NCI-H2081 (cell line): ENCODE results near the gene WBP2.
A peak's percentile ranks its signal among the peaks of the same experiment; 100 is the strongest.

Source experiments
- DNase-seq, 2 experiments: peaks; one replicate each; lab custom pipeline; 2025; lab: John Stamatoyannopoulos, UW

Gene WBP2

DNA sequence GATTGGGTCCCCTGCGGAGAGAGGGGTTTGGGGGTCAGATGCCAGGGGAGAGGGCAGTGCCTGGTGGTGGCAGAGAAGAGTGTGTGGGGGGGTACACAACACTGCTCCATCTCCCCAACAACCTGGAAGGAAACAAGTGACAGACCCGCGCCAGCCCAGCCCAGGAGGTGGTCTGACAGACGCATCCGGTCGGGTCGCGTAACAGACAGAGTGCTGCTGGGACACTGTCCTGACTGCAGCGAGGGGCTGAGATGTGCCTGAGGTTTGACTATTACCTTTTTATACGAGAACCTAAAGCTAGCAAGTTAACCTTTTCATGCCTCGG is 27.1 kb downstream of the WBP2 start:
- no peak for DNase-seq

DNA sequence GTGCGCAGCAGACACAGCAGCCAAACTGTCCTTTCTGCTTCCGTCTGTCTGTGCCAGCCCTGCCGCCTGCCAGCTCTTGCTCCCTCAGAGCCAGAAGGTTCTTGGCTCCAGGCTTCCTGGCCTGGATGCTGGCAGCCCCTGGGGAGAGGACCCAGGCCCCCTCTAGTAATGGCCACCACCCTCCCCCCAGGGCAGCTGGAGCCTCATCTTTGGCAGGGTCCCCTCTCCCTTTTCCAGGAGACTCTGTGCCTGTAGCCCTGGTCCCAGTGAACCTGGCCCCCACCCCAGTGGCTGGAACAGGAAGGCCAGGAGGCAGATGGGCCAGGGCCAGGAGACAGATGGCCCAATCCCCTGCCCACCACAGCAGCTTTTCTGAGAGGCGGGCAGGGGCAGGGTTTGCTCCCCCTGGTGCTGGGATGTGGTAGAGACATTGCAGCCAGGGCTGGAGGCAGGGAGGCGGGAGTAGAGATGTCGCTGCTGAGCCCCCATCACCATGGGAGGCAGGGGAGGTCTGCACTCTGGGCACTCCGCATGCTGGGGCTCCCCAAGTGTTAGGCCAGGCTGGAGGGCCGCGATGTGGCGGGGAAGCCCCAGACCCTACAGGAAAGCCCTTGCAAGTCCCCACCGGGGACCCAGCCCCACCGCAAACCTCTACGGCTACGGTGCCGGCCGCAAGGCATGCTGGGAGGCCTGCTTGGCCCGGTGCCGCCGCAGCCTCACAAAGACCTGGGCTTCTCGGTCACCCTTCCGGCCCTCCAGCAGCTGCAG is 27.6 kb downstream of the WBP2 start:
- DNase-seq, result peak; percentile 21 to 33

DNA sequence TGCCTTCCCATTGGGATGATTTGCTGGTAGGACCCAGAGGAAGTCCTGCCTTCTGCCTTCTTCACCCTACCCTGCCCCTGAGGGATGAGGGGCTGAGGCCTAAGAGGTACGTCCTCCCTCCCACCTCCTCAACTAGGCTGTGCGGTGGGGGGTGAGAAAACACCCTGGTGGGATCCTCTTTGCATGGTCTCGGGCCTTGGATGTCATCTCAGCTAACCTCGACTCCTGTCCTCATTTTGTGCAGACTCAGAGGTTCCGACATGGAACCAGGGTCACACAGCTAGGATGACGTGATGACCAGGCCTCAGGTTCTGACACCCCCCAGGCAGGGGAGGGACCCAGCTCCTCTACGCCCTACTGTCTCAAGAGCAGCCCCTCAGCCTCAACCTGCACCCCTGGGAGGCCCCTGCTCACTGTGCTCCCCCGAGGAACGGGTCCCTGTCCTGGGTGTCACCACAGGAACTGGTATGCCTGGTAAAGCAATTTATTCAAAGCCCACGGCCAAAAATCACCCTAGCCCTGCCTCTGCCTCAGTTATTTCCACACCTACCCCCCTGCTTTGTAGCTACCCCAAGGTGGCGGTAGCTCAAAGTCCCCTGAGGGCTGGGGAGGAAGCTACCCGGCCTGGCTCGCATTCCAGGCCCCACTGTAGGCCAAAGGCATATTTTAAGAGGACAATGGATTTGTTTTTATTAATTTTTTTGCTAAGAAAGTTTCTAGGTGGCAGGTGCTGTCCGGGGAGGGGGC is 28.4 kb downstream of the WBP2 start:
- DNase-seq, result no peak

DNA sequence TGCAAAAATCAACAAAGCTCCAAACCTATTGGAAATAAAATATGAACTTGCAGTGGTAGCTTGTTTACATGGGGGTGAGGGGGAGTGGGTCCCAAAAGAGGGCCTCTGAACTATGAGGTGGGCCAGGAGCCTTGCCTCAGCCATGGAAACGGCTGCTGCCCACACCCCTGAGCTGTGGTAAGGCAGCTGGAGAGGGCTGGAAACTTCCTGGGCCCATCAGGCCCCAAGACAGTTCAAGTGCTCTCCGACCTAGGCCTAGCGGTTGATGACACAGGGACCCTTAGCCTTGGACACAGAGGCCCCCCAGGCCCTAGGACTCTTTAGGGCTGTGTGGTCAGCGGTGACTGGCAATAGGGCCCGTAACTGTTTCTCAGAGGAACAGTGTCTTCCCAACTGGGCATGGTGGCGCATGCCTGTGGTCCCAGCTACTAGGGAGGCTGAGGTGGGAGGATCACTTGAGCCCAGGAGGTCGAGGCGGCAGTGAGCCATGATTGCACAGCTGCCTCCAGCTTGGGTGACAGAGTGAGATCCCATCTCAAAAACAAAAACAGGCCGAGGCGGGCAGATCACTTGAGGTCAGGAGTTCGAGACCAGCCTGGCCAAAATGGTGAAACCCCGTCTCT is 29.3 kb downstream of the WBP2 start:
- DNase-seq, result no peak

DNA sequence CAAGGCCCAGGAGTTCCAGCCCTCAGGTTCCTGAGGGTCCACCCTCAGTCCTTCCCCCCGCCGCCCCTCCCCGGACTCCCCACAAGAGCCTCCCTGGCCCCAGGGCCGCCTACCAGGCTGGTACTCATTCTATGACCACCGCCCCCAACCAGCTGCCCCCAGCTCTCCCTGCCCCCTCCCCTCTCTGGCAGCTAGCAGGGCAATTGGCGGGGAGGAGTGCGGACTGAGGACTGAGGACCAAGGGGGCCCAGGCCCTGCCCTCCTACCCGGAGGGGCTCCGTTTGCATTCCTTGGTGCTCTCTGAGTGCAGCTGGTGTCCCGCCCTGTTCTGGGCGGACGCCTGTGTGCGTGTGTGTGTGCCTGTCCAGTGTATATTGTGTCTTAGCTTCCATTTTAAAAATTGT is 30.0 kb downstream of the WBP2 start:
- DNase-seq, result no peak

DNA sequence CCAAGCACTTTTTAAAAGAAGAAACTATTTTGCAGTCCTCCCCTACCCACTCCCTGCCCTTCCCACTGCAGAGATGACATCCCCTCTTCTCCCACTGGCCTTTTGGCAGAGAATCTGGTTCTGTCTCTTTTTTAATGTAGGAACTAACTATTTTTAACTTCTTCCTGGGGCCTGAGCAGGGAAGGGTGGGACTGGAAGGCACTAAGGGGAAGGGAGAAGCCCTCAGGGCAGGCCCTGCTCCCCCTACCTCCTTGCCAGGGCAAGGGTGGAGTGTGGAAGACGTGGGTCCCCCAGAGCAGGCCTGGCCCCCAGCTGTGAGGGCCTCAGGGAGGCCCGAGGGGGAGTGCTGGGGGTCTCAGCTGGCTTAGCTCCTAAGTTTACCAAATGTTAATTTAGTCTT is 30.5 kb downstream of the WBP2 start:
- no peak for DNase-seq

DNA sequence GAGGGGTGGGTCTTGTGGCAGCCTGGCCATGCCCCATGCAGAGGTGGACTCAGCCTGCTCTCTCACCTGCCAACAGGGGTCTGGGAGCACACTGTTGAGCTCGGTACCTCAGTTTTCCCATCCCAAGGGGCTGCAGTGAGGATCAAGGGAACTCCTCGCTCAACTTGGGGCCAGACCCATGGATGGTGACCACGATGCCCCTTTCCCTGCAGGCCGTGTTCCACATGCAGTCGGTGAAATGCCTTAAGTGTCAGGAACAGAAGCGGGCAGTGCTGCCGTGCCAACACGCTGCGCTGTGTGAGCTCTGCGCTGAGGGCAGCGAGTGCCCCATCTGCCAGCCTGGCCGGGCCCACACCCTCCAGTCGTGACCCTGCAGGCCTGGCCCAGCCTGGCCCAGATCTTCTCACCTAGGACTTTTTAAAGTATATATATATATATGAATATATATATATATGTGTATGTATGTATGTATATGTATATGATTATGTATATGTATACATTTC is 31.0 kb downstream of the WBP2 start:
- DNase-seq, result no peak

DNA sequence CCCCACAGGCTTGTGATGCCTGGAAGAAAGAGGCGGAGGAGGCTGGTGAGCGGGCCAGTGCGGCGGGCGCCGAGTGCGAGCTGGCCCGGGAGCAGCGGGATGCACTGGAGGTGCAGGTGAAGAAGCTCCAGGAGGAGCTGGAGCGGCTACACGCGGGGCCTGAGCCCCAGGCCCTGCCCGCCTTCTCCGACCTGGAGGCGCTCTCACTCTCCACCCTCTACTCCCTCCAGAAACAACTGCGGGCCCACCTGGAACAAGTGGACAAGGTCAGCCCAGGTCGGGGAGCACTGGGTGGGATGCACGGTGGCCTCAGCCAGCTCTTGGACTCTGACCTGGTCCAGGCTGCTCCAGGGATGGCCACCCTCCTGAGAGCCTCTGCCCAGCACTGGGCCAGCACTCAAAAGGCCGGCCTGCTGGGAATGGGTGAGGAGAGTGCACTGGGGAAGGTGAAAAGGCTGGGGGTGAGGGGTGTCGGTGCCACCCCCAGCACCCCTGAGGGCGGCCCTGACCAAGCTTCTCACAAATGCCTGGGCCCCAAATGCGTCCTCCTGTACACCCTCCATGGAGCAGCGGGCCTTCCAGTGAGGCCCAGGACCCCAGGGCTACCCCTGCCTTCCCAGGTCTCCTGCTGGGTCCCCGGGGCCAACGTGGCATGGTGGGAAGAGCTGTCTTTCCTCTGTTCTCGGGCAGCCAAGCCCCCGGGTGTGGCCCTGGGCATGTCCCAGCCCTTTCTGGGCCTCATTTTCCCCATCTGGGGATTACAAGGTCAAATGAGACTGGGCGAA is 31.7 kb downstream of the WBP2 start:
- no peak for DNase-seq

DNA sequence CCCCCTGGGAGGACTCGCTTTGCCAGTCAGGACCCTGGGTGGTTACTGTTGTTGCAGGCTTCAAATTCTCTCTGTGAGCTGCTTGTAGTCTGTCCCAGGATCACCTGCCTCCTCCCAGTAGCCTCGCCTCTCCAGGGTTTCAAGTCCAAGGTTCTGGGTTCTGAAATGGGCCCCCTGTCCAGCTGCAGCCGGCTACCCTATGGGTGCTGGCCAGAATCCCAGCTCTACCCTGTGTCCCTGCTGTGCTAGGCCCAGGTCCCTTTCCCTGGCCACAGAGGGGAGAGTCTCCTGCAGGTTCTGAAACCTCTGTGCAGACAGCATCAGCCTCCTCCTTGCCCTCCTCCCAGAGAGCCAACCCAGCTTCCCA is 32.4 kb downstream of the WBP2 start:
- DNase-seq, result no peak

DNA sequence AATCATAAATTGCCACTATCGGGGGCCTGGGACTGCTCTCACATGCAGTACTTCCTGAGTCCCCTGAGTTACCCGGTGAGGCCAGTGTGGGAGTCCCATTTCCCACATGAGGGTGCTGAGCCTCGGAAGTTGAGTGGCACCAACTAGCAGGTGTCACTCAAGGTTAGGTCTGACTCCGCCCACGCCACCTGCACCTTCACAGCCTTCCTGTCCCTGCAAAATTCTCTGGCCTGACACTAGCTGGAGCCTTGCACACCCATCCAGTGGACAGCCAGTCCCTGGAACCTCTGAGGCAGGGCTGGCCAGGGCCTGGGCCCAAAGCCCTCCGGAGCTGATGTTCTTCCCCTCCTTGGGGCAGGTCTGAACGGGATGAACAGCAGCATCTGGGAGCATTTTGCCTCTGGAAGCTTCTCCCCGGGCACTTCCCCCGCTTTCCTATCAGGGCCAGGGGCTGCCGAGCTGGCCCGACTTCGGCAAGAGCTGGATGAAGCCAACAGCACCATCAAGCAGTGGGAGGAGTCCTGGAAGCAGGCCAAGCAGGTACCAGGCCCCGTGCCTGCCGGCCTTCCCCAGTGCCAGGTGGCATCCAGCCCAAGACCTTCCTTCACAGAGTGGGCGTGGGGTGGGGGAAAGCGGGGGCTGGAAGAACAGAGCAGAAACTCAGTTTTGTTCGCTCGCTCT is 32.9 kb downstream of the WBP2 start:
- peak; percentile 72 to 76 for DNase-seq

DNA sequence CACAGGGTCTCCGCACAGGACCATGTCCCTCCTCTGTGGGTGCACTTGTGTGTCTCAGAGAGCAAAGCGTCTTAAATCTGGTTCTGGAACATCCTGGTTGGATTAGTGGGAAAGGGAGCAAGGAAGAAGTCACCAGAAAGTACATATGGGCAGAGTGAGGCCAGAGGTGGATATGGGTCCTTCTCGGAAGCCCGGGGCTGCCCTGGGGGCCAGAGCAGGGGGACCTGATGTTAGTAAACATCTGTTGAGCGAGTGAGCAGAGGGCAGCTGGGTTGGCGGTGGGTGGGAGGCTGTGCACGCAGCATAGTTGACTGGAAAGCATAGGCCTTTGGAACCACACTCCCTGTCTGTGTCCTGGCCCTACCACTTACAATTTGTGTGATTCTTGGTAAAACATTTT is 33.6 kb downstream of the WBP2 start:
- DNase-seq, result no peak

DNA sequence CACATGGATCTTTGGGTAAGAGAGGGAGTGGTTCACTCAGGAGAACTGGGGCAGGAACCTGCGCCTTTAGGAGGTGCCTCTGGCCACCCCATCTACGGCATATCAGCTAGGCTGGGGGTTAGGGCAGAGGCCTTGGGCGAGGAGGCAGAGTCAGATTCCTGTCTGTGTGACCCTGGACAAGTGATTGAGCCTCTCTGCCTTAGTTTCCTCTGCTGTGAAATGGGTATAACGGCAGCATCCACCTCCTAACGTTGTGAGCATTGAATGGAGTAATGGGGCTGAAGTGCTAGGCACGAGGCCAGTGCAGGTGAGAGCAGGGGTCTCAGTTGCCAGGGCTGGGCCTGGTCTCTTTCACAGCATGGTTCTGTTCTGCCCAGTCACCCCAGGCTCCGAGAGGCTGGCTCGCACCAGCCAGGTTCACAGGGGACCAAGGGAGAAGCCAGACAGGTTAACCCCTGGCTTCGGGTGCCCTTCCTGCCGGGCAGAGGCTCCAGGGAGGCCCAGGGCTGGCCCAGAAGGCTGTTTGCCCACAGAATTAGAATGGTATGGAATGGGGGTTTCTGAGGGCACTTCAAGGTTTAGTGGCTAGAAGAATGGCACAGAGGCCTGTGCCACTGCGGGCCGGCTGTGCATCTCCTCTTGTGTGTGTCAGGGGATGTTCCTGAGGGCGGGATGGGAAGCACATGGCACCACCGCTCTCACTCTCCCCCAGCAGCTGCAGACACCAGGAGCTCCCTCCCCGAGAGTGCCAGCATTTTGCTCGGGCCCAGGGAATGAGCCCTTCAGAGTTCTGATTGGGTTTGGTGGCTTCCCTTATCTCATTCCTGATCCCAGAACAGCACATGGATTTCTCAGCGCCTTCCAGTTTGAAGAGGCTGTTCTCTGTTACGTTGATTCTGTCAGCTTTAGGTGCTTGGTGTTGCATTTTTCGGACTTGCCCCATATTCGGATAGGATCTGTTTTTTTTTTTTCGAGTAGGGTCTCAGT is 34.7 kb downstream of the WBP2 start:
- no peak for DNase-seq

DNA sequence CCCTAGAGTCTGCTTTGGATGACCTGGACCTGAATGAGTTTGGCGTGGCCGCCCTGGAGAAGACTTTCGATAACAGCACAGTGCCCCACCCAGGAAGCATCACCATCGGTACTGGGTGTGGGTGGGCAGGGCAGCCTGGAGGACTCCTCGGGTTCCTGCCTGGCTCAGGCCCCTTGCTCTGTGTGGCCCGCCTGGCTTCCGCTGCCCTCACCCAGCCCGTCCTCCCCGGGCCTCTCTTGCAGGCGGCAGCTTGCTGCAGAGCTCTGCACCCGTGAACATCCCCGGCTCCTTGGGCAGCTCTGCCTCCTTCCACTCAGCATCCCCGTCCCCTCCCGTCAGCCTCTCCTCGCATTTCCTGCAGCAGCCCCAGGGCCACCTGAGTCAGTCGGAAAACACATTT is 35.5 kb downstream of the WBP2 start:
- DNase-seq, result no peak

DNA sequence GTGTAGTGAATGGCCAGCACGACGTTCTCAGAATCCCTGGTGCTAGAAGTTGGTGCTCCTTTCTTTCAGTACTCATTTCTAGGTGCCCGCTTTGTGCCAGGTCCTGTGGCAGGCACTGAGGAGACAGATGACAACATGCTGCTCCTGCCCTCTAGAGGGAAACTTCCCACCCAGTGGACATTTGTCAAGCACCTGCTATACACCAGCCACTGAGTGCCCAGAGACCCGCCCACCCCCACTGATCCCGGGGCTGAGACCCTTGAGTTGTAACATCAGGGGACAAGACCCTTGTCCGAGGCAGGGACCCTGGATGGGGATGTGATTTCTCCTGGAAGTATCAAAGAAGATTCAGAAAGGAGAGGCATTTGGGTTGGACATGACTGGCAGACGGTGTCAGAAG is 36.0 kb downstream of the WBP2 start:
- no peak for DNase-seq

DNA sequence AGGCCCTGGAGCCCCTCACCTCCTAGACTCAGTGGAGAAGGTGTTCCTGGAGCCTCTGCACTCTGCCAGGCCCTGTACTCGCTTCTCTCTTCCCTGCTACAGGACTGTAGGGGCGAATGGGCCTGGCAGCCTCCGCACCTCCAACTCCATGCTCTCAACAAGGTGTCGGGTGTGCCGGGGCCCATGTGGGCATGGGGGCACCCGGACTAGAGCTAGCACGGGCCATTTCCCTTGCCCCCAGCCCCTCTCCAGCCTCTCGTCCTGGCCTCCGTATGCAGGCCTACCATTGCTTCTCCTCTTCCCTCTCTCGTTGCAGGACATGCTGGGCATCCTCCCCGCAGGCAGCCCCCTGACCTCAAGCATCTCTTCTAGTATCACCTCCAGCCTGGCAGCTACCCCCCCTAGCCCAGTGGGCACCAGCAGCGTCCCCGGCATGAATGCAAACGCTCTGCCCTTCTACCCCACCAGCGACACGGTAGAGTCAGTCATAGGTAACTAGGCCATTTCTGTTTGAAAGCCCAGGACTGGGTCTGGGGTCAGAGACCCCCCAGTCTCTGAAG is 36.7 kb downstream of the WBP2 start:
- DNase-seq, result no peak

DNA sequence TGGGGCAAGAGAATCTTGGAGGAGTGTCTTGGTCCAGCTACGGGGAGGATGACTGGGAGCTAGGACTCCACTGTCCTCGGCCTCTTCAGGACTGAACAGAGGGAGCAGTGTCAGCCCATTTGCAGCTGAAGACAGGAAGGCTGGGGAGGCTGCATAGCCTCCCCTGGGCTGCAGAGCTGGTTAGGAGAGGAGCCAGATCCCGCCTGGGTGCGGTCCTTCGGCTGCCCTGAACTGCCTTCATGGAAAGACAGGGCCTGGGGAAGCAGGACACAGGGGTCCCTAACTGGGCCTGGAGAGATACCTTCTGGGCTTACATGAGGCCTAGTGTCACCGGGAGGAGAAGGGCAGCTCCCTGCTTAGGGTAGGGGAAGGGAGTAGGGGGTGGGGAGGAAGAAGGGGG is 37.6 kb downstream of the WBP2 start:
- DNase-seq, result no peak

DNA sequence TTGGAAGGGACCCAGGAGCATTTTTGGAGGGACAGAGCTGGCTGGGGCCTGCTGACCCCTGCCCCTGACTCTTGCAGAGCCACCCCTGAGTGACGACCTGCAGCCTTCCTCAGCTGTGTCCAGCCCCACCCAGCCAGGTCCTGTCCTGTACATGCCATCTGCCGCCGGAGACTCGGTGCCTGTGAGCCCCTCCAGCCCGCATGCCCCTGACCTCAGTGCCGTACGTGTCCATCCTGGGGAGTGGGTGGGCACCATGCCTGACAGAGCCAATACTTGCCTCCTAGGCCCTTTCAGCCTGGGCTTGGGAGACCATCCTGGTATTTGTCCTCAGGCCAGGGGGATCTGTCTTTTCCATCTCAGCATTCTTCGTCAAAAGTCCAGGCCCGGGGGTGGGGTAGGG is 38.4 kb downstream of the WBP2 start:
- no peak for DNase-seq

DNA sequence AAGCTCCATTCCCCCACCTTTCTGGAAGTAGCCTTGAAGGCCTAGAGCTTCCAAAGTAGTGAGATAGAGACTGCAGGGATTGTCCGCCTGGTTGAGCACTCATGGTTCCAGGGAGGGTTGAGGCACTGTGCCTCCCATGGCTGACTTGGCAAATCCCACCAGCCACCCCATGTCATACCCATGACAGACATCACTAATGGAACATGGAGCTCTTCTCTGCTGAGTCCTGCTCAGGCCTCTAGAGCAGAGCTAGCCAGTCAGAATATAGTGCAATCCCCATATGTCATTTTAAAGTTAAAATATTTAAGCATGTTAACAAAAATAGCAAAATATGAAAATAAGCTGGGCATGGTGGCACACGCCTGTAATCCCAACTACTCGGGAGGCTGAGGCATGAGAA is 39.7 kb downstream of the WBP2 start:
- DNase-seq, result no peak

DNA sequence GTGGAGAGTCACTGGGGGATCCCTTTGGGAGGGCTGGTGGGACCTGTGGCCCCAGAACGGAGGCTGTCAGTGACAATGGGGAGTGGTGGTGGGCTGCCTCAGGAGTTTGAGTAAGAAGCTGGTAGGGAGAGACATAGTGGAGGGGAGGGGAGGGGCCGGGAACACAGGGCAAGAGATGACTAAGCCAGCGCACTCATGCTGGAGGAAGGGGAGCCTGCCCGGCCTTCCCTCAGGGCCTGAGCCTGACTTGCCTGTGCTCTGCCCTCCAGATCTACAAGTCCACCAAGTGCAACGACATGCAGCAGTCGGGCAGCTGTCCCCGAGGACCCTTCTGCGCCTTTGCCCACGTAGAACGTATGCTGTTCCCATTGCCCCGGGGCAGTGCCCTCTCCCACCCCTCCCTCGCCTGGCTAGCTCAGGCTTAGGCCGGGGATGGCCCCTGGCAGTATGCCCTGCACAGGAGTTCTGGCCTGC is 40.2 kb downstream of the WBP2 start:
- DNase-seq, result no peak

DNA sequence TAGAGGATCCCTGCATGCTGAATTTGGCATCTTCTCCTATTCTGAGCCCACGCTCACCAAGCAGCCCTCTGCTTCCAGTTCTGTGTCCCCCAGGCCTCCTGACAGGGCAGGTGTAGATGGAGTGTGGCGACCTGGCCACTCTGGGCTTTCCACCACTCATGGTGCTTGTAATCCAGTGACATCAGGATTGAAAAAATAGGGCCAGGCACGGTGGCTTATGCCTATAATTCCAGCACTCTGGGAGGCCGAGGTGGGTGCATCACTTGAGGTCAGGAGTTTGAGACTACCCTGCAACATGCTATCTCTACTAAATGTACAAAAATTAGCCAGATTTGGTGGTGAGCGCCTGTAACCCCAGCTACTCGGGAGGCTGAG is 41.1 kb downstream of the WBP2 start:
- DNase-seq, result no peak
